ENCODE measurements around the gene LCMT2.
A peak's percentile ranks its signal among the peaks of the same experiment; 100 is the strongest.
"Not testable (repeated sequence)": the region's sequence is repeated elsewhere in the genome, so short reads cannot be mapped to it uniquely, and the experiment has no call there.

Gene LCMT2

GRCh38 chr15:43312378-43312777, 18.0 kb downstream of the LCMT2 start:
- no peak for DNase-seq

- DNase-seq = no peak
Observed at GRCh38 chr15:43302205-43302817, 28.1 kb downstream of the LCMT2 start, which contains the start of gene TGM7. TSS of gene TGM7 (minus strand) at chr15:43302255.

GRCh38 chr15:43299884-43300283, 30.5 kb downstream of the LCMT2 start:
- no peak for DNase-seq

- DNase-seq = no peak
Observed at GRCh38 chr15:43299411-43299810, 31.0 kb downstream of the LCMT2 start.

- no peak for DNase-seq
Observed at GRCh38 chr15:43294091-43294706, 36.2 kb downstream of the LCMT2 start.

GRCh38 chr15:43293432-43293831, 36.9 kb downstream of the LCMT2 start:
- no peak for DNase-seq

GRCh38 chr15:43292375-43293078, 37.8 kb downstream of the LCMT2 start:
- no peak for DNase-seq

GRCh38 chr15:43289656-43290055, 40.7 kb downstream of the LCMT2 start:
- not testable (repeated sequence) for DNase-seq

- no peak for DNase-seq
Observed at GRCh38 chr15:43287254-43287653, 43.1 kb downstream of the LCMT2 start.

- DNase-seq = no peak
Observed at GRCh38 chr15:43286074-43286473, 44.3 kb downstream of the LCMT2 start.

GRCh38 chr15:43285609-43286037, 44.8 kb downstream of the LCMT2 start:
- peak; percentile 69 for DNase-seq

- no peak for DNase-seq
Observed at GRCh38 chr15:43283526-43283925, 46.8 kb downstream of the LCMT2 start.

- DNase-seq = no peak
Observed at GRCh38 chr15:43281926-43282602, 48.3 kb downstream of the LCMT2 start.

- DNase-seq = no peak
Observed at GRCh38 chr15:43280996-43281395, 49.4 kb downstream of the LCMT2 start.

GRCh38 chr15:43279496-43279895, 50.9 kb downstream of the LCMT2 start:
- no peak for DNase-seq

- no peak for DNase-seq
Observed at GRCh38 chr15:43278869-43279268, 51.5 kb downstream of the LCMT2 start.

GRCh38 chr15:43277901-43278300, 52.5 kb downstream of the LCMT2 start:
- no peak for DNase-seq

- no peak for DNase-seq
Observed at GRCh38 chr15:43277231-43277823, 53.0 kb downstream of the LCMT2 start.

- DNase-seq = no peak
Observed at GRCh38 chr15:43276563-43277200, 53.7 kb downstream of the LCMT2 start.

- DNase-seq = no peak
Observed at GRCh38 chr15:43275740-43276562, 54.4 kb downstream of the LCMT2 start.

- no peak for DNase-seq
Observed at GRCh38 chr15:43274136-43274535, 56.2 kb downstream of the LCMT2 start.
